Panc1 (cell line): Measurements from ENCODE around the gene ABCC10.

ENCODE experiments used
- CTCF ChIP-seq: fragments of 450-650 bp; IDR thresholded peaks from 2 replicates; pipeline ENCODE4 v1.5.1; 2017; ENCODE audit warnings: mild to moderate bottlenecking
- POLR2AphosphoS5 ChIP-seq: IDR thresholded peaks from 2 replicates; pipeline ENCODE4 v1.6.1; 2012; ENCODE audit warnings: mild to moderate bottlenecking, low read depth, low read length, moderate library complexity
- REST ChIP-seq, 2 experiments: IDR thresholded peaks; 2 replicates each; pipeline ENCODE4 v1.6.1; 2011 to 2012; ENCODE audit warnings: low read depth in 2 of 2, control low read depth in 1 of 2, low read length in 1 of 2, mild to moderate bottlenecking in 1 of 2, moderate library complexity in 1 of 2; ENCODE audit not compliant: insufficient read depth in 1 of 2
- SIN3A ChIP-seq: IDR thresholded peaks from 2 replicates; pipeline ENCODE4 v1.6.1; 2012; ENCODE audit warnings: low read depth, mild to moderate bottlenecking, low read length, moderate library complexity, borderline replicate concordance; ENCODE audit not compliant: insufficient read depth
- TCF7L2 ChIP-seq: IDR thresholded peaks from 2 replicates; pipeline ENCODE4 v1.6.1; 2011; ENCODE audit warnings: mild to moderate bottlenecking, low read depth, low read length, inconsistent platforms

GRCh38 chr6:43468240-43468639 is 40.9 kb downstream of the ABCC10 start:
- TF ChIP-seq CTCF (no peak), POLR2AphosphoS5 (no peak), SIN3A (no peak), REST (IDR thresholded peaks at IDR 0.05; ENCODE audit: insufficient read depth in 1 of 2, low read depth in 2 of 2, low read length in 1 of 2) (no peak), TCF7L2 (no peak)
